ENCODE data around the gene AP3S2. TPM values are rescaled to one million over a fixed set of nuclear protein-coding genes. Genes with fewer than 3 reads are reported as not detected.

AP3S2 gene
- total and polyA plus RNA-seq, 2 of the 13 experiments (the other 11 are each of a cell fraction or from before 2014, with no cell fraction given) = 17.6 to 44.4 TPM

DNA sequence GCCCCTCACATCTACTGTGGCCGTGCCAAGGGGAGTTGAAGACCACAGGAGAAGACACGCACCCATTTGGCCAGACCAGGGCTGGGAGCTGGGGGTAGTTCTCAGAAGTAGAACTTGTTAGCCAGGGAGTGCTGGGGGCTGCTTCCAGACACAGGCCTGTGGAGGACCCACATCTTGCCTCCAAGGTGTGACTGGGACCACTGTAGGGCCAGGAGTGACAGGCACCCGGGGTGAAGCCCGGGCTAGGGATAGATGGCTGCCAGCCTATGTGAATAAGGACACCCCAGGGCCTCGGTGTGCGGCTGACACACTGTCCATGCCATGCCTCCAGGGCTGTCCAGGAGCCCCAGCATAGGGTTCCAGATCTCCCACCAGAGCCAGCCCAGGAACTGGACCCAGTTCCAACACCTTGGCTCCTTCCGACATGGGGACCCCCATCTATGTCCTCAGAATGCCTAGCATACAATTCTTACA is 80.9 kb downstream of the AP3S2 start:
- H3K9me3 ChIP-seq (ENCODE audit: low read length) = no peaks in the 10 kb centered on the region
- peaks cover 32% of the 10 kb centered on the region for H3K79me2 ChIP-seq (ENCODE audit: insufficient read depth, low read length)
- FAIRE-seq (no peak), DNase-seq (ENCODE audit: low spot score) (no peak), ATAC-seq (no peak)
- H3K4me1 ChIP-seq (ENCODE audit: insufficient read depth, low read length) = peaks cover 83% of the 10 kb centered on the region
- H3K4me2 ChIP-seq (ENCODE audit: low read depth, low read length) = peak overlapping the region; percentile 87
- in situ Hi-C loops (cut with HindIII; ENCODE audit: extremely low pct_ligation_motif_present, low pct_unique_long_range_greater_than_20kb) = no loop called here
- no peaks in the 10 kb centered on the region for H3K36me3 ChIP-seq (replicated peaks in 1 of 2; ENCODE audit: control insufficient read depth in 1 of 2, insufficient read depth in 2 of 2, low read length in 2 of 2)
- 60% methylated on average over 2 of the region's 7 CpGs for WGBS (ENCODE audit: low lambda C conversion rate)
- BruUV-seq (replicated peaks) = no TSS peak
- H3K4me3 ChIP-seq (replicated peaks in 1 of 3; ENCODE audit: insufficient read depth in 1 of 3, low read depth in 2 of 3, low read length in 3 of 3) = peak overlapping the region; percentile 78 to 94 (median 88); a peak in 5 of 6 replicates
- intact Hi-C loops (cut with micrococcal nuclease; ENCODE audit: unreplicated experiment) = loop anchor here (5.0 kb wide), 2 partner anchors 34 to 51 kb away; no protein-coding TSS in a partner anchor
- H3K27ac ChIP-seq (ENCODE audit: extremely low read length, insufficient read depth, low read length) = peak overlapping the region; percentile 91
- POLR2A ChIA-PET = interaction anchor here (1.0 to 1.2 kb wide), 5 partner anchors 13 to 75 kb away, joined by 3 to 5 read pairs (median 3); no protein-coding TSS in a partner anchor
- H3K27me3 ChIP-seq (ENCODE audit: control insufficient read depth in 1 of 2, insufficient read depth in 2 of 2, low read length in 2 of 2) = no peaks in the 10 kb centered on the region; a peak in 1 of 5 replicates
- H4K20me1 ChIP-seq (ENCODE audit: insufficient read depth, low read length) = no peaks in the 10 kb centered on the region
- H3K9ac ChIP-seq (ENCODE audit: insufficient read depth, low read depth, low read length) = peak overlapping the region; percentile 89
- CTCF ChIA-PET (ENCODE audit: low intra/inter-chr PET ratio, low total read pairs) = no interaction called here
- no peak overlapping the region for H2AFZ ChIP-seq (ENCODE audit: low read length)
- TF ChIP-seq KDM6A (CRISPR knock-in tag; IDR thresholded peaks at IDR 0.05; ENCODE audit: low read depth) (no peak), CBFB (CRISPR knock-in tag; IDR thresholded peaks at IDR 0.05) (no peak), CHCHD3 (CRISPR knock-in tag; IDR thresholded peaks at IDR 0.05) (0 out of 2 replicates have a peak, but pooled peaks have one; percentile 55), ZNF841 (CRISPR knock-in tag; IDR thresholded peaks at IDR 0.05; ENCODE audit: borderline replicate concordance) (no peak), ZNF572 (CRISPR knock-in tag; IDR thresholded peaks at IDR 0.05) (0 out of 2 replicates have a peak, but pooled peaks have one; percentile 39), FLYWCH1 (CRISPR knock-in tag; IDR thresholded peaks at IDR 0.05) (no peak), ZNF44 (CRISPR knock-in tag; IDR thresholded peaks at IDR 0.05) (0 out of 2 replicates have a peak, but pooled peaks have one; percentile 30), ZMYM3 (CRISPR knock-in tag; IDR thresholded peaks at IDR 0.05) (0 out of 2 replicates have a peak, but pooled peaks have one; percentile 3), ELF4 (CRISPR knock-in tag; IDR thresholded peaks at IDR 0.05; ENCODE audit: borderline replicate concordance) (no peak), SALL2 (CRISPR knock-in tag; IDR thresholded peaks at IDR 0.05) (no peak)
- TF ChIP-seq, protein P1, sequence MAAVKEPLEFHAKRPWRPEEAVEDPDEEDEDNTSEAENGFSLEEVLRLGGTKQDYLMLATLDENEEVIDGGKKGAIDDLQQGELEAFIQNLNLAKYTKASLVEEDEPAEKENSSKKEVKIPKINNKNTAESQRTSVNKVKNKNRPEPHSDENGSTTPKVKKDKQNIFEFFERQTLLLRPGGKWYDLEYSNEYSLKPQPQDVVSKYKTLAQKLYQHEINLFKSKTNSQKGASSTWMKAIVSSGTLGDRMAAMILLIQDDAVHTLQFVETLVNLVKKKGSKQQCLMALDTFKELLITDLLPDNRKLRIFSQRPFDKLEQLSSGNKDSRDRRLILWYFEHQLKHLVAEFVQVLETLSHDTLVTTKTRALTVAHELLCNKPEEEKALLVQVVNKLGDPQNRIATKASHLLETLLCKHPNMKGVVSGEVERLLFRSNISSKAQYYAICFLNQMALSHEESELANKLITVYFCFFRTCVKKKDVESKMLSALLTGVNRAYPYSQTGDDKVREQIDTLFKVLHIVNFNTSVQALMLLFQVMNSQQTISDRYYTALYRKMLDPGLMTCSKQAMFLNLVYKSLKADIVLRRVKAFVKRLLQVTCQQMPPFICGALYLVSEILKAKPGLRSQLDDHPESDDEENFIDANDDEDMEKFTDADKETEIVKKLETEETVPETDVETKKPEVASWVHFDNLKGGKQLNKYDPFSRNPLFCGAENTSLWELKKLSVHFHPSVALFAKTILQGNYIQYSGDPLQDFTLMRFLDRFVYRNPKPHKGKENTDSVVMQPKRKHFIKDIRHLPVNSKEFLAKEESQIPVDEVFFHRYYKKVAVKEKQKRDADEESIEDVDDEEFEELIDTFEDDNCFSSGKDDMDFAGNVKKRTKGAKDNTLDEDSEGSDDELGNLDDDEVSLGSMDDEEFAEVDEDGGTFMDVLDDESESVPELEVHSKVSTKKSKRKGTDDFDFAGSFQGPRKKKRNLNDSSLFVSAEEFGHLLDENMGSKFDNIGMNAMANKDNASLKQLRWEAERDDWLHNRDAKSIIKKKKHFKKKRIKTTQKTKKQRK (IDR thresholded peaks at IDR 0.05; ENCODE audit: low read length) = no peak
- TF ChIP-seq, protein P2, sequence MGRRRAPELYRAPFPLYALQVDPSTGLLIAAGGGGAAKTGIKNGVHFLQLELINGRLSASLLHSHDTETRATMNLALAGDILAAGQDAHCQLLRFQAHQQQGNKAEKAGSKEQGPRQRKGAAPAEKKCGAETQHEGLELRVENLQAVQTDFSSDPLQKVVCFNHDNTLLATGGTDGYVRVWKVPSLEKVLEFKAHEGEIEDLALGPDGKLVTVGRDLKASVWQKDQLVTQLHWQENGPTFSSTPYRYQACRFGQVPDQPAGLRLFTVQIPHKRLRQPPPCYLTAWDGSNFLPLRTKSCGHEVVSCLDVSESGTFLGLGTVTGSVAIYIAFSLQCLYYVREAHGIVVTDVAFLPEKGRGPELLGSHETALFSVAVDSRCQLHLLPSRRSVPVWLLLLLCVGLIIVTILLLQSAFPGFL (CRISPR knock-in tag; IDR thresholded peaks at IDR 0.05) = no peak
- TF ChIP-seq, protein P3, sequence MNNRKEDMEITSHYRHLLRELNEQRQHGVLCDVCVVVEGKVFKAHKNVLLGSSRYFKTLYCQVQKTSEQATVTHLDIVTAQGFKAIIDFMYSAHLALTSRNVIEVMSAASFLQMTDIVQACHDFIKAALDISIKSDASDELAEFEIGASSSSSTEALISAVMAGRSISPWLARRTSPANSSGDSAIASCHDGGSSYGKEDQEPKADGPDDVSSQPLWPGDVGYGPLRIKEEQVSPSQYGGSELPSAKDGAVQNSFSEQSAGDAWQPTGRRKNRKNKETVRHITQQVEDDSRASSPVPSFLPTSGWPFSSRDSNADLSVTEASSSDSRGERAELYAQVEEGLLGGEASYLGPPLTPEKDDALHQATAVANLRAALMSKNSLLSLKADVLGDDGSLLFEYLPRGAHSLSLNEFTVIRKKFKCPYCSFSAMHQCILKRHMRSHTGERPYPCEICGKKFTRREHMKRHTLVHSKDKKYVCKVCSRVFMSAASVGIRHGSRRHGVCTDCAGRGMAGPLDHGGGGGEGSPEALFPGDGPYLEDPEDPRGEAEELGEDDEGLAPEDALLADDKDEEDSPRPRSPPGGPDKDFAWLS (CRISPR knock-in tag; IDR thresholded peaks at IDR 0.05; ENCODE audit: borderline replicate concordance) = no peak
- TF ChIP-seq, protein P4, sequence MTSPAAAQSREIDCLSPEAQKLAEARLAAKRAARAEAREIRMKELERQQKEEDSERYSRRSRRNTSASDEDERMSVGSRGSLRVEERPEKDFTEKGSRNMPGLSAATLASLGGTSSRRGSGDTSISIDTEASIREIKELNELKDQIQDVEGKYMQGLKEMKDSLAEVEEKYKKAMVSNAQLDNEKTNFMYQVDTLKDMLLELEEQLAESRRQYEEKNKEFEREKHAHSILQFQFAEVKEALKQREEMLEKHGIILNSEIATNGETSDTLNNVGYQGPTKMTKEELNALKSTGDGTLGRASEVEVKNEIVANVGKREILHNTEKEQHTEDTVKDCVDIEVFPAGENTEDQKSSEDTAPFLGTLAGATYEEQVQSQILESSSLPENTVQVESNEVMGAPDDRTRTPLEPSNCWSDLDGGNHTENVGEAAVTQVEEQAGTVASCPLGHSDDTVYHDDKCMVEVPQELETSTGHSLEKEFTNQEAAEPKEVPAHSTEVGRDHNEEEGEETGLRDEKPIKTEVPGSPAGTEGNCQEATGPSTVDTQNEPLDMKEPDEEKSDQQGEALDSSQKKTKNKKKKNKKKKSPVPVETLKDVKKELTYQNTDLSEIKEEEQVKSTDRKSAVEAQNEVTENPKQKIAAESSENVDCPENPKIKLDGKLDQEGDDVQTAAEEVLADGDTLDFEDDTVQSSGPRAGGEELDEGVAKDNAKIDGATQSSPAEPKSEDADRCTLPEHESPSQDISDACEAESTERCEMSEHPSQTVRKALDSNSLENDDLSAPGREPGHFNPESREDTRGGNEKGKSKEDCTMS (CRISPR knock-in tag; conservative IDR thresholded peaks at IDR 0.05) = no peak
- TF ChIP-seq, protein P5, sequence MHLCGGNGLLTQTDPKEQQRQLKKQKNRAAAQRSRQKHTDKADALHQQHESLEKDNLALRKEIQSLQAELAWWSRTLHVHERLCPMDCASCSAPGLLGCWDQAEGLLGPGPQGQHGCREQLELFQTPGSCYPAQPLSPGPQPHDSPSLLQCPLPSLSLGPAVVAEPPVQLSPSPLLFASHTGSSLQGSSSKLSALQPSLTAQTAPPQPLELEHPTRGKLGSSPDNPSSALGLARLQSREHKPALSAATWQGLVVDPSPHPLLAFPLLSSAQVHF (CRISPR knock-in tag; IDR thresholded peaks at IDR 0.05) = no peak

All from HepG2 (cell line).